Central memory CD8-positive, alpha-beta T cell (primary cell): ENCODE measurements around the gene CDR2.
"Not testable (repeated sequence)": the region's sequence is repeated elsewhere in the genome, so short reads cannot be mapped to it uniquely, and the experiment has no call there.

Source experiments
- ATAC-seq: fragments of 150-1000 bp; cut with Tn5 transposase; replicated peaks from 2 replicates; pipeline ENCODE4 v1.10.0; 2022; ENCODE audit warnings: mild to moderate bottlenecking, moderate FRiP score, moderate number of reproducible peaks; ENCODE audit not compliant: poor library complexity, severe bottlenecking; ENCODE audit errors: extremely low read depth
- DNase-seq, 2 donors: peaks; one replicate each; pipeline ENCODE4 v3.0.0; 2021; ENCODE audit warnings: low spot score in 2 of 2
- H3K27ac Mint-ChIP-seq: one replicate; pipeline ENCODE4 v1.8.0; 2022; ENCODE audit warnings: low read depth, mild to moderate bottlenecking, moderate library complexity, mixed read lengths
- H3K27me3 Mint-ChIP-seq: one replicate; pipeline ENCODE4 v1.8.0; 2022; ENCODE audit warnings: mixed read lengths
- H3K36me3 Mint-ChIP-seq: one replicate; pipeline ENCODE4 v1.8.0; 2022; ENCODE audit warnings: mild to moderate bottlenecking, moderate library complexity, mixed read lengths; ENCODE audit not compliant: insufficient read depth
- H3K4me1 Mint-ChIP-seq: one replicate; pipeline ENCODE4 v1.8.0; 2022; ENCODE audit warnings: mixed read lengths
- H3K4me3 Mint-ChIP-seq: one replicate; pipeline ENCODE4 v1.8.0; 2022; ENCODE audit warnings: mild to moderate bottlenecking, moderate library complexity, mixed read lengths
- H3K9me3 Mint-ChIP-seq: one replicate; pipeline ENCODE4 v1.8.0; 2022; ENCODE audit warnings: mixed read lengths

Gene CDR2

GRCh38 chr16:22374311-22375116, at the start of gene CDR2:
Gene CDR2 (minus strand): TSS chr16:22374619. CDS start chr16:22374309, 310 bp downstream.
- Mint-ChIP-seq H3K4me1 (peaks cover 40% of the 10 kb centered on the region), H3K27ac (peak within 1 kb of the TSS; percentile 96), H3K9me3 (no peaks in the 10 kb centered on the region), H3K36me3 (peaks cover 22% of the 10 kb centered on the region), H3K4me3 (peak within 1 kb of the TSS; percentile 93), H3K27me3 (no peaks in the 10 kb centered on the region)
- ATAC-seq (peak; percentile 93), DNase-seq (peak; percentile 95 to 97)

- ATAC-seq = no peak
- Mint-ChIP-seq H3K27me3 (no peaks in the 10 kb centered on the region), H3K36me3 (peaks cover 25% of the 10 kb centered on the region), H3K4me3 (no peak overlapping the region), H3K4me1 (peaks cover 3% of the 10 kb centered on the region), H3K9me3 (no peaks in the 10 kb centered on the region), H3K27ac (no peak overlapping the region)
- DNase-seq = no peak
Measured at GRCh38 chr16:22423716-22424115, 49.3 kb upstream of the CDR2 start.

- no peak overlapping the region for H3K27ac Mint-ChIP-seq
Measured at GRCh38 chr16:22421136-22421535, 46.7 kb upstream of the CDR2 start.

DNA sequence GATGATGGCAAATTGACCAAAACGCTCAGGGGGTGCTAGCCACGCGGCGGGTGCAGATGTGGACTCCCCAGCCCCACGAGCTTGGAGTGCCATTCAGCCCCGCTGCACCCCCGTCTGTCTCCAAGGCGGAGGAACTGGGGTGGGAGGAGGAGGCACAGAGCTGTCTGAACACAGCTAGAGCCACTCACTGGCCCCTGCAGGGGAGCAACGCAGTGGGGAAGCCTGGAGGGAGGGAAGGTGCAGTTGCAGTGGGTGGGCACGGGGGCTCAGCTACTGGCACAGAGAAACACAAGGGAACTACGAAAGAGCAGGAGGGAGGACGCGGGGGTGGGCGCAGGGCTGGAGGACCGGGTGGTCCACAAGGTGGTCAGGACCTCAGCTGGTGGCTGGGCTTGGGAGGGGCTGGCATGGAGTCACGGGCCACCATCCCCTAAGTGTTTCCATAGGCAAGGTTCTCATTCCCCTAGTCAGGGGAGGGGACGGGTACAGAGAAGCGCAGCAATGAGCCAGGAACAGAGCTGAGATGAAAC, 46.3 kb upstream of the CDR2 start:
- ATAC-seq (no peak), DNase-seq (no peak)
- peaks cover 5% of the 10 kb centered on the region for H3K4me1 Mint-ChIP-seq
- H3K27ac Mint-ChIP-seq = no peak overlapping the region
- peaks cover 18% of the 10 kb centered on the region for H3K36me3 Mint-ChIP-seq
- no peak overlapping the region for H3K4me3 Mint-ChIP-seq
- no peaks in the 10 kb centered on the region for H3K27me3 Mint-ChIP-seq
- no peaks in the 10 kb centered on the region for H3K9me3 Mint-ChIP-seq

More at GRCh38 chr16:22421136-22421535, 46.7 kb upstream of the CDR2 start:
- Mint-ChIP-seq H3K27me3 (no peaks in the 10 kb centered on the region), H3K9me3 (no peaks in the 10 kb centered on the region), H3K4me3 (no peak overlapping the region), H3K4me1 (peaks cover 5% of the 10 kb centered on the region), H3K36me3 (peaks cover 16% of the 10 kb centered on the region)
- DNase-seq (no peak), ATAC-seq (no peak)

GRCh38 chr16:22419908-22420307, 45.5 kb upstream of the CDR2 start:
- Mint-ChIP-seq H3K27ac (no peak overlapping the region), H3K9me3 (no peaks in the 10 kb centered on the region), H3K4me1 (peaks cover 5% of the 10 kb centered on the region), H3K27me3 (no peaks in the 10 kb centered on the region), H3K4me3 (no peak overlapping the region), H3K36me3 (peaks cover 18% of the 10 kb centered on the region)
- no peak for DNase-seq
- ATAC-seq = no peak

- H3K27me3 Mint-ChIP-seq = no peaks in the 10 kb centered on the region
- H3K36me3 Mint-ChIP-seq = peaks cover 15% of the 10 kb centered on the region
- no peak overlapping the region for H3K27ac Mint-ChIP-seq
- peaks cover 5% of the 10 kb centered on the region for H3K4me1 Mint-ChIP-seq
- DNase-seq (no peak), ATAC-seq (no peak)
- H3K4me3 Mint-ChIP-seq = no peak overlapping the region
- H3K9me3 Mint-ChIP-seq = no peaks in the 10 kb centered on the region
Measured at GRCh38 chr16:22418826-22419225, 44.4 kb upstream of the CDR2 start.

DNA sequence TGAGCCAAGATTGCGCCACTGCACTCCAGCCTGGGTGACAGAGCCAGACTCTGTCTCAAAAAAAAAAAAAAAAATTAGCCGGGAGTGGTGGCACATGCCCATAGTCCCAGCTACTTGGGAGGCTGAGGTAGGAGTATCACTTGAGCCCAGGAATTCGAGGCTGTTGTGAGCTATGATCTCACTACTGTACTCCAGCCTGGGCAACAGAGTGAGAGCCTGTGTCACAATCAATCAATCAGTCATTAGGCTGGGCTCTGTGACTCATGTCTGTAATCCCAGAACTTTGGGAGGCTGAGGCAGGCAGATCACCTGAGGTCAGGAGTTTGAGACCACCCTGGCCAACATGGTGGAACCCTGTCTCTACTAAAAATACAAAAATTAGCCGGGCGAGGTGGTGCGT, 43.4 kb upstream of the CDR2 start:
- not testable (repeated sequence) for H3K4me1 Mint-ChIP-seq, H3K4me3 Mint-ChIP-seq, H3K27me3 Mint-ChIP-seq, DNase-seq, ATAC-seq, H3K27ac Mint-ChIP-seq, H3K9me3 Mint-ChIP-seq
- H3K36me3 Mint-ChIP-seq = peaks cover 15% of the 10 kb centered on the region

GRCh38 chr16:22417019-22417418, 42.6 kb upstream of the CDR2 start:
- ATAC-seq (no peak), DNase-seq (no peak)
- no peak overlapping the region for H3K27ac Mint-ChIP-seq

GRCh38 chr16:22413819-22414218, 39.4 kb upstream of the CDR2 start:
- DNase-seq (no peak), ATAC-seq (no peak)
- Mint-ChIP-seq H3K36me3 (peaks cover 7% of the 10 kb centered on the region), H3K27me3 (no peaks in the 10 kb centered on the region), H3K9me3 (no peaks in the 10 kb centered on the region), H3K4me3 (no peak overlapping the region), H3K27ac (no peak overlapping the region), H3K4me1 (peaks cover 3% of the 10 kb centered on the region)

More at GRCh38 chr16:22417019-22417418, 42.6 kb upstream of the CDR2 start:
- no peaks in the 10 kb centered on the region for H3K27me3 Mint-ChIP-seq
- H3K9me3 Mint-ChIP-seq = no peaks in the 10 kb centered on the region
- H3K36me3 Mint-ChIP-seq = peaks cover 17% of the 10 kb centered on the region
- H3K4me1 Mint-ChIP-seq = peaks cover 5% of the 10 kb centered on the region
- no peak overlapping the region for H3K4me3 Mint-ChIP-seq

DNA sequence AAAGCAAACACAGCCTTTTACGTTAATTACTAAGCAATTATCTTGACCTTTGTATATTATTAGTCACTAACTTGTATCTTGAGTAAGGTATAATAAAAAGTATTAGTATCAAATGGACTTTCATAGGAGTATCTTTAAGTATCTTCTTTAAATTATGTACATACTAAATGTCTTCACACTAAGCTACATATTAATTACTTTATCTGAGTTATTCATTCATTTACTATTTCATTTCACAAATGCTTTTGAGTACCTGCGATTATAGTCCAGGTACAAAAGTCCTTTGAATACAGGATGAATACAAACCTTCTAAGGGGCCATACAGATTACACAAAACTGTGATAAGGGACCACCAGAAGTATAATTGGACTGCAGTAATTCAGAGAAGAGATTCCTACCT, 33.1 kb upstream of the CDR2 start:
- Mint-ChIP-seq H3K9me3 (no peaks in the 10 kb centered on the region), H3K4me1 (no peaks in the 10 kb centered on the region), H3K4me3 (no peak overlapping the region), H3K27me3 (no peaks in the 10 kb centered on the region), H3K36me3 (peaks cover 6% of the 10 kb centered on the region), H3K27ac (no peak overlapping the region)
- DNase-seq = no peak
- no peak for ATAC-seq

GRCh38 chr16:22402191-22402590, 27.8 kb upstream of the CDR2 start:
- H3K9me3 Mint-ChIP-seq = no peaks in the 10 kb centered on the region
- DNase-seq = no peak
- no peak overlapping the region for H3K4me3 Mint-ChIP-seq

GRCh38 chr16:22400900-22401299, 26.5 kb upstream of the CDR2 start:
- no peaks in the 10 kb centered on the region for H3K9me3 Mint-ChIP-seq
- DNase-seq (no peak), ATAC-seq (no peak)
- no peaks in the 10 kb centered on the region for H3K27me3 Mint-ChIP-seq
- no peak overlapping the region for H3K27ac Mint-ChIP-seq
- no peak overlapping the region for H3K4me3 Mint-ChIP-seq
- no peaks in the 10 kb centered on the region for H3K4me1 Mint-ChIP-seq
- peaks cover 4% of the 10 kb centered on the region for H3K36me3 Mint-ChIP-seq

More at GRCh38 chr16:22402191-22402590, 27.8 kb upstream of the CDR2 start:
- H3K27ac Mint-ChIP-seq = no peak overlapping the region
- H3K27me3 Mint-ChIP-seq = no peaks in the 10 kb centered on the region
- no peaks in the 10 kb centered on the region for H3K4me1 Mint-ChIP-seq
- peaks cover 6% of the 10 kb centered on the region for H3K36me3 Mint-ChIP-seq
- ATAC-seq = no peak

- peaks cover 1% of the 10 kb centered on the region for H3K36me3 Mint-ChIP-seq
- ATAC-seq (no peak), DNase-seq (no peak)
- no peak overlapping the region for H3K27ac Mint-ChIP-seq
- H3K27me3 Mint-ChIP-seq = no peaks in the 10 kb centered on the region
- H3K9me3 Mint-ChIP-seq = no peaks in the 10 kb centered on the region
- H3K4me1 Mint-ChIP-seq = no peaks in the 10 kb centered on the region
- no peak overlapping the region for H3K4me3 Mint-ChIP-seq
Measured at GRCh38 chr16:22397931-22398330, 23.5 kb upstream of the CDR2 start.
